Fibroblast of villous mesenchyme (primary cell): Measurements from ENCODE around the gene EMILIN3. TPM values are rescaled to one million over a fixed set of nuclear protein-coding genes. Genes with fewer than 3 reads are reported as not detected.
A peak's percentile ranks its signal among the peaks of the same experiment; 100 is the strongest.

Experiments
- DNase-seq: peaks from one replicate; pipeline ENCODE4 v3.0.0-alpha.2; 2010; ENCODE audit warnings: low read depth
- H3K4me3 ChIP-seq: 2 replicates; pipeline ENCODE4 v1.5.1; 2011; ENCODE audit warnings: low read depth, mild to moderate bottlenecking, low read length
- CTCF ChIP-seq: IDR thresholded peaks from 2 replicates; pipeline ENCODE4 v1.5.1; 2012; ENCODE audit warnings: low read depth, mild to moderate bottlenecking, low read length; ENCODE audit not compliant: insufficient read depth
- total RNA-seq: library from RNA; depleted of rRNA; stranded (reverse); fragments of >200 nt; gene quantifications from 2 replicates; pipeline ENCODE4 v1.2.3, GENCODE V29; 2012

The EMILIN3 gene
- total RNA-seq, 1 donor, result not detected

GRCh38 chr20:41391587-41392001 is 25.0 kb upstream of the EMILIN3 start:
- H3K4me3 ChIP-seq, result no peak overlapping the region
- TF ChIP-seq CTCF, result no peak
- no peak for DNase-seq

- H3K4me3 ChIP-seq, result no peak overlapping the region
- no peak for TF ChIP-seq CTCF
- DNase-seq, result no peak
Measured at GRCh38 chr20:41390889-41391288, 24.3 kb upstream of the EMILIN3 start.

GRCh38 chr20:41387444-41387851 is 20.8 kb upstream of the EMILIN3 start:
- DNase-seq, result no peak
- H3K4me3 ChIP-seq, result no peak overlapping the region
- TF ChIP-seq CTCF, result no peak

- DNase-seq, result peak; percentile 61
- TF ChIP-seq CTCF, result no peak
- no peak overlapping the region for H3K4me3 ChIP-seq
Measured at GRCh38 chr20:41386502-41387427, 20.1 kb upstream of the EMILIN3 start.

- H3K4me3 ChIP-seq, result no peak overlapping the region
- DNase-seq, result no peak
- TF ChIP-seq CTCF, result no peak
Measured at GRCh38 chr20:41382791-41383305, 16.2 kb upstream of the EMILIN3 start.

- H3K4me3 ChIP-seq, result no peak overlapping the region
- DNase-seq, result no peak
- TF ChIP-seq CTCF, result no peak
Measured at GRCh38 chr20:41380551-41381193, 14.1 kb upstream of the EMILIN3 start.
